ENCODE results near the gene CADM2. TPM values are rescaled to one million over a fixed set of nuclear protein-coding genes. Genes with fewer than 3 reads are reported as not detected.

Gene CADM2
- total and polyA plus RNA-seq, 2 experiments from 2014 or later, result 0.09 TPM; not detected in 1

DNA sequence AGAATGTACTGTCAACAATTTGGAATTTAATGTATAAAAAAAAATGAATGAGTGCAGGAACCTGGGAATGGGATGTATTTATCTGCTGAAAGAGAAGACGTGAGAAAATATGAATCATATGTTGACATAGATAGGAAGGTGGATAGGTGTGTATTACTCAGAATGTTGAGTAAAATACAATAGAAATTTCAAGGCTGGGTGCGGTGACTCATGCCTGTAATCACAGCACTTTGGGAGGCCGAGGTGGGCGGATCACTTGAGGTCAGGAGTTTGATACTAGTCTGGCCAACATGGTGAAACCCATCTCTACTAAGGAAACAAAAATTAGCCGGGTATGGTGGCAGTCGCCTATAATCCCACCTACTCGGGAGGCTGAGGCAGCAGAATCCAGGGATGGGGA lies 202.8 kb downstream of the CADM2 start:
- H3K79me2 ChIP-seq (ENCODE audit: insufficient read depth), result no peaks in the 10 kb centered on the region
- H3K27me3 ChIP-seq (replicated peaks; ENCODE audit: insufficient read depth), result no peaks in the 10 kb centered on the region
- in situ Hi-C loops (cut with MboI), result no loop called here
- no peak overlapping the region for H2AFZ ChIP-seq
- peaks cover 4% of the 10 kb centered on the region for H3K9me3 ChIP-seq (ENCODE audit: low read depth)
- H3K4me2 ChIP-seq (ENCODE audit: unreplicated experiment), result no peak overlapping the region
- H3F3A ChIP-seq (ENCODE audit: insufficient read depth), result no peaks in the 10 kb centered on the region
- H4K20me1 ChIP-seq (ENCODE audit: insufficient read depth), result no peaks in the 10 kb centered on the region
- H3K27ac ChIP-seq, result no peak overlapping the region
- H3K9ac ChIP-seq, result no peak overlapping the region
- no peak overlapping the region for H3K4me3 ChIP-seq
- 32 to 36% methylated on average over 7 of the region's 7 CpGs for WGBS, 2 experiments (ENCODE audit: low coverage in 1 of 2, low lambda C conversion rate in 2 of 2, missing lambda C conversion rate in 2 of 2)
- DNase-seq, result no peak
- no peaks in the 10 kb centered on the region for H3K4me1 ChIP-seq (ENCODE audit: insufficient read depth)
- TF ChIP-seq EZH2 (IDR thresholded peaks at IDR 0.05; ENCODE audit: insufficient read depth, poor library complexity, severe bottlenecking) (no peak), EZH2phosphoT487 (IDR thresholded peaks at IDR 0.05; ENCODE audit: insufficient read depth, low read depth) (no peak)
- H3K9me2 ChIP-seq (ENCODE audit: insufficient read depth), result 0 out of 2 replicates have a peak, but pooled peaks cover 3% of the 10 kb centered on the region
- no peaks in the 10 kb centered on the region for H3K36me3 ChIP-seq (ENCODE audit: low read depth)

DNA sequence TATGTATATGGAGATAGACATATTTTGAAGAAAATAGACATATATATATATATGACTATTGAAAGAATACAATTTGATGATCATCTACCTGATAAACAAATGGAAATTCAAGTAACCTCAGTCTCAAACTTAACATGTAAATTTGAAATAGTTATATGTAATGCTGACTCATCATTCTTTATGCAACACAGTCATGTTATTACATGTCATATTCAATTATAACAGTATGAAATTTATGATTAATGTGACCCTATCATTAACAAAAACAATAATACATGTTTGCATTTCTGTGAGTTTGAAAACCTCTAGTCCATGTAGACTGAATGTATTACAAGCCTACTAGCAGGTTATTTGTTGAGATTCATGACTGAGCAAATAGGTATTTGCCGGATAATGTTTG lies 204.1 kb downstream of the CADM2 start:
- no peak overlapping the region for H3K9ac ChIP-seq
- 32 to 33% methylated on average over 1 of the region's 1 CpG for WGBS, 2 experiments (ENCODE audit: low coverage in 1 of 2, low lambda C conversion rate in 2 of 2, missing lambda C conversion rate in 2 of 2)
- no peak overlapping the region for H2AFZ ChIP-seq
- TF ChIP-seq EZH2phosphoT487 (IDR thresholded peaks at IDR 0.05; ENCODE audit: insufficient read depth, low read depth) (no peak), EZH2 (IDR thresholded peaks at IDR 0.05; ENCODE audit: insufficient read depth, poor library complexity, severe bottlenecking) (no peak)
- no peaks in the 10 kb centered on the region for H3F3A ChIP-seq (ENCODE audit: insufficient read depth)
- H3K4me2 ChIP-seq (ENCODE audit: unreplicated experiment), result no peak overlapping the region
- H3K79me2 ChIP-seq (ENCODE audit: insufficient read depth), result no peaks in the 10 kb centered on the region
- no peak overlapping the region for H3K4me3 ChIP-seq
- no peaks in the 10 kb centered on the region for H3K27me3 ChIP-seq (replicated peaks; ENCODE audit: insufficient read depth)
- no peaks in the 10 kb centered on the region for H3K36me3 ChIP-seq (ENCODE audit: low read depth)
- no peak overlapping the region for H3K27ac ChIP-seq
- DNase-seq, result no peak
- 0 out of 2 replicates have a peak, but pooled peaks cover 3% of the 10 kb centered on the region for H3K9me2 ChIP-seq (ENCODE audit: insufficient read depth)
- peaks cover 4% of the 10 kb centered on the region for H3K9me3 ChIP-seq (ENCODE audit: low read depth)
- in situ Hi-C loops (cut with MboI), result no loop called here
- H4K20me1 ChIP-seq (ENCODE audit: insufficient read depth), result no peaks in the 10 kb centered on the region
- no peaks in the 10 kb centered on the region for H3K4me1 ChIP-seq (ENCODE audit: insufficient read depth)

DNA sequence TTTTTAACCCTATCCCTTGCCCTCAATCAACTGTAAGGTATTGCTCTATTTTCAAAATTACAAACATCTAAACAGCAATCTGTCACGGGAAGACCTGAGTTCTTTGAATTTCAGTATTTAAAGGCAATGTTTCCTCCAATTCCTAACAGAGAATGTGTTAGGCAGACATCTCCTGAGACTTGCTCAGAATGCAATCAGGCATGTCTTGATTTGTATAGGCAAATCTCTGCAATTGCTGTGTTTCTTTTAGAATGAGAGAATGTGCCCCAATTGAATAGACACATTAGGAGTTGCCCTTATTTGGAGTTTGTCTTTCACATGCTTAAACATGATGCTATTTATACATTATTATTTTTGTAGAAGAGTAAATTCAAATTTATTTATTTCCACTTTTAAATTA lies 205.6 kb downstream of the CADM2 start:
- DNase-seq, result no peak
- Histone ChIP-seq H3K9me2 (ENCODE audit: insufficient read depth) (0 out of 2 replicates have a peak, but pooled peaks cover 3% of the 10 kb centered on the region), H4K20me1 (ENCODE audit: insufficient read depth) (no peaks in the 10 kb centered on the region), H3K9me3 (ENCODE audit: low read depth) (peaks cover 4% of the 10 kb centered on the region), H3K27me3 (replicated peaks; ENCODE audit: insufficient read depth) (no peaks in the 10 kb centered on the region), H3K79me2 (ENCODE audit: insufficient read depth) (no peaks in the 10 kb centered on the region), H3K4me2 (ENCODE audit: unreplicated experiment) (no peak overlapping the region), H3K4me3 (no peak overlapping the region), H3K36me3 (ENCODE audit: low read depth) (no peaks in the 10 kb centered on the region), H2AFZ (no peak overlapping the region), H3K9ac (no peak overlapping the region), H3K4me1 (ENCODE audit: insufficient read depth) (no peaks in the 10 kb centered on the region), H3K27ac (no peak overlapping the region), H3F3A (ENCODE audit: insufficient read depth) (no peaks in the 10 kb centered on the region)
- TF ChIP-seq EZH2 (IDR thresholded peaks at IDR 0.05; ENCODE audit: insufficient read depth, poor library complexity, severe bottlenecking) (no peak), EZH2phosphoT487 (IDR thresholded peaks at IDR 0.05; ENCODE audit: insufficient read depth, low read depth) (no peak)
- WGBS, 2 experiments (ENCODE audit: low coverage in 1 of 2, low lambda C conversion rate in 2 of 2, missing lambda C conversion rate in 2 of 2), result 25 to 32% methylated on average over 1 of the region's 1 CpG
- in situ Hi-C loops (cut with MboI), result no loop called here

DNA sequence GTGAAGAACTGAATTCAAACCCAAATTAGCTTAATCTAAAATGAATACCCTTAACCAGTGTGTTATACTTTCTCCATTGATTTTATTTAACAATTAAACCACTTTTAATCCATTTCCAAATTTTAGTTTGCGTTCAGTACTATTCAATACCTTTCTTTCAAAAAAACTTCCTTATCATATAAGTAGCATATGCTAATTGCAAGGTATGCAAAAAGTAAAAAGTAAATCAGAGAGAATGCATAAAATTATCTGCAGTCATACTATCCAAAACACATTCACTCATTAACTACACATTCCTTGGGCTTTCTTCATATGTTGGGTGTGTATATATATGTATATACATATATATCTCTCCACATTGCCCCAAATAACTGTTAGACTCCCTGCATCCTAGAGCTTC lies 208.8 kb downstream of the CADM2 start:
- Histone ChIP-seq H4K20me1 (ENCODE audit: insufficient read depth) (no peaks in the 10 kb centered on the region), H3K79me2 (ENCODE audit: insufficient read depth) (no peaks in the 10 kb centered on the region), H3K9ac (no peak overlapping the region), H3K36me3 (ENCODE audit: low read depth) (no peaks in the 10 kb centered on the region), H3K4me3 (no peak overlapping the region), H3K9me2 (ENCODE audit: insufficient read depth) (0 out of 2 replicates have a peak, but pooled peaks cover 3% of the 10 kb centered on the region), H2AFZ (no peak overlapping the region), H3K27ac (no peak overlapping the region), H3K27me3 (replicated peaks; ENCODE audit: insufficient read depth) (no peaks in the 10 kb centered on the region), H3K4me1 (ENCODE audit: insufficient read depth) (no peaks in the 10 kb centered on the region), H3K4me2 (ENCODE audit: unreplicated experiment) (no peak overlapping the region), H3F3A (ENCODE audit: insufficient read depth) (no peaks in the 10 kb centered on the region), H3K9me3 (ENCODE audit: low read depth) (peaks cover 4% of the 10 kb centered on the region)
- 21 to 35% methylated on average over 1 of the region's 1 CpG for WGBS, 2 experiments (ENCODE audit: low coverage in 1 of 2, low lambda C conversion rate in 2 of 2, missing lambda C conversion rate in 2 of 2)
- in situ Hi-C loops (cut with MboI), result no loop called here
- TF ChIP-seq EZH2 (IDR thresholded peaks at IDR 0.05; ENCODE audit: insufficient read depth, poor library complexity, severe bottlenecking) (no peak), EZH2phosphoT487 (IDR thresholded peaks at IDR 0.05; ENCODE audit: insufficient read depth, low read depth) (no peak)
- DNase-seq, result no peak

DNA sequence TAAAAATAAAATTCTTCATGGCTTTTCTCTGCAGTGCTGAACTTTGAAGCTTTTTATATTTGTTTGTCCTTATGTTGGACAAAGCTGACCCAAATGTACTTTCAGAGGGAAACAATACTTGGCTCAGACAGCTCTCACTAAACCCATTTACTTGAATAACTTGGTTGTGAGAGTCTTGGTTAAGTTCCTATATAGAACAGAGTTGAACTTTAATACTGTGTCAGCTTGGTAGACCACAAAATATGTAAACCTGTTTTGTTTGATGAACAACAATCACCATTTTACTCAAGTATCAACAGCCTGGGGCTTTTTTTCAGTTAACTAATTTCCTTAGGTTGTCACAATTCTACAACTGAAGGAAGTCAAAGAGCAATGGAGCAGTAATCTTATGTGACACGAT lies 211.9 kb downstream of the CADM2 start:
- Histone ChIP-seq H3K36me3 (ENCODE audit: low read depth) (no peaks in the 10 kb centered on the region), H4K20me1 (ENCODE audit: insufficient read depth) (no peaks in the 10 kb centered on the region), H3F3A (ENCODE audit: insufficient read depth) (no peaks in the 10 kb centered on the region), H3K4me3 (no peak overlapping the region), H3K9me2 (ENCODE audit: insufficient read depth) (no peaks in the 10 kb centered on the region), H3K4me2 (ENCODE audit: unreplicated experiment) (no peak overlapping the region), H3K4me1 (ENCODE audit: insufficient read depth) (no peaks in the 10 kb centered on the region), H3K79me2 (ENCODE audit: insufficient read depth) (no peaks in the 10 kb centered on the region), H3K27me3 (replicated peaks; ENCODE audit: insufficient read depth) (no peaks in the 10 kb centered on the region), H3K9ac (no peak overlapping the region), H3K27ac (no peak overlapping the region), H2AFZ (no peak overlapping the region), H3K9me3 (ENCODE audit: low read depth) (no peaks in the 10 kb centered on the region)
- 9 to 12% methylated on average over 1 of the region's 1 CpG for WGBS, 2 experiments (ENCODE audit: low coverage in 1 of 2, low lambda C conversion rate in 2 of 2, missing lambda C conversion rate in 2 of 2)
- no peak for TF ChIP-seq EZH2 (IDR thresholded peaks at IDR 0.05; ENCODE audit: insufficient read depth, poor library complexity, severe bottlenecking)
- no peak for TF ChIP-seq EZH2phosphoT487 (IDR thresholded peaks at IDR 0.05; ENCODE audit: insufficient read depth, low read depth)
- in situ Hi-C loops (cut with MboI), result no loop called here
- no peak for DNase-seq
